HEK293 (cell line): ENCODE measurements around the gene PRKG1.
A peak's percentile ranks its signal among the peaks of the same experiment; 100 is the strongest.

Experiments used
- HOXC10 ChIP-seq: sonication (generic); formaldehyde crosslinking; IDR thresholded peaks from 2 replicates; pipeline ENCODE4 v1.8.1; 2023; ENCODE audit warnings: mild to moderate bottlenecking, missing genetic modification reagents
- OSR2 ChIP-seq: fragments of 450-650 bp; formaldehyde crosslinking; IDR thresholded peaks from 2 replicates; pipeline ENCODE4 v1.5.1; 2016; ENCODE audit warnings: missing biosample characterization, missing genetic modification characterization
- ZNF274 ChIP-seq, 2 experiments: fragments of 200-500 bp in 1 of 2; fragments of 450-650 bp in 1 of 2; sonication (Bioruptor generic) in 1 of 2; formaldehyde crosslinking in 1 of 2; IDR thresholded peaks; 2 replicates each; pipeline versions ENCODE4 v1.5.1 to v1.6.1; 2014 to 2016; ENCODE audit warnings: borderline replicate concordance in 1 of 2, inconsistent platforms in 1 of 2, low read length in 1 of 2, missing biosample characterization in 1 of 2, missing genetic modification characterization in 1 of 2
- ZNF350 ChIP-seq: fragments of 450-650 bp; formaldehyde crosslinking; IDR thresholded peaks from 2 replicates; pipeline ENCODE4 v1.5.0; 2017; ENCODE audit warnings: missing biosample characterization, mild to moderate bottlenecking, missing genetic modification characterization
- ZNF629 ChIP-seq: fragments of 450-650 bp; formaldehyde crosslinking; IDR thresholded peaks from 2 replicates; pipeline ENCODE4 v1.5.1; 2017; ENCODE audit warnings: missing biosample characterization, missing genetic modification characterization
- ZNF707 ChIP-seq: fragments of 450-650 bp; formaldehyde crosslinking; IDR thresholded peaks from 2 replicates; pipeline ENCODE4 v1.5.1; 2016; ENCODE audit warnings: missing biosample characterization, missing genetic modification characterization
- ZNF792 ChIP-seq: fragments of 450-650 bp; formaldehyde crosslinking; IDR thresholded peaks from 2 replicates; pipeline ENCODE4 v1.5.1; 2016; ENCODE audit warnings: missing biosample characterization, missing genetic modification characterization
- TF ChIP-seq, protein P1 (sequence below): fragments of 450-650 bp; formaldehyde crosslinking; IDR thresholded peaks from 2 replicates; pipeline ENCODE4 v1.5.1; 2016; ENCODE audit warnings: missing biosample characterization, missing genetic modification characterization
- TF ChIP-seq, protein P2 (sequence below): fragments of 450-650 bp; formaldehyde crosslinking; IDR thresholded peaks from 2 replicates; pipeline ENCODE4 v1.5.1; 2017; ENCODE audit warnings: missing biosample characterization, missing genetic modification characterization
- TF ChIP-seq, protein P3 (sequence below): fragments of 450-650 bp; formaldehyde crosslinking; IDR thresholded peaks from 2 replicates; pipeline ENCODE4 v1.5.1; 2017; ENCODE audit warnings: missing biosample characterization, missing genetic modification characterization
- TF ChIP-seq, protein P4 (sequence below): fragments of 450-650 bp; formaldehyde crosslinking; IDR thresholded peaks from 2 replicates; pipeline ENCODE4 v1.5.1; 2016; ENCODE audit warnings: missing biosample characterization, missing genetic modification characterization
- TF ChIP-seq, protein P5 (sequence below): fragments of 450-650 bp; formaldehyde crosslinking; conservative IDR thresholded peaks from 2 replicates; pipeline ENCODE4 v1.5.1; 2016; ENCODE audit warnings: low read depth, missing biosample characterization, missing genetic modification characterization

PRKG1 gene

DNA sequence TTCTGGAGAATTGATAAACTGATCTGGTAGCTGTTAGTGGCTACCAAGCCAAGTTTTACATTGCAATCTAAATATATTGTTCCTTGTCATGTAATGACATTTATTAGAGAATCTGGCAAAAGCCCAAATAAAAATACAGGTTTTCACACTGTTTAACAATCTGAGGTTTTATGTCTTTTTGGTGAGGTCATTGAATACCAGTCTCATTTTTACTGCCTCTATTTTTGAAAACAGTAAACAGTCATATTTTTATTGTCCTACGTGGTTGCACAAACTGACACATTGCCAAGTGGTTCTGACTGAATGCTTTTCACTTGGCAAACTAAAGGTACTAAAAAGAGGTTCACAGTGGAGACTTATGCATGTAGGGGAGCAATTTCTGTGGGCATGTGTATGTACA, 157.5 kb downstream of the PRKG1 start (continued):
- 0 out of 2 replicates have a peak, but pooled peaks have one; percentile 37 for TF ChIP-seq ZNF792
- TF ChIP-seq, protein P1, sequence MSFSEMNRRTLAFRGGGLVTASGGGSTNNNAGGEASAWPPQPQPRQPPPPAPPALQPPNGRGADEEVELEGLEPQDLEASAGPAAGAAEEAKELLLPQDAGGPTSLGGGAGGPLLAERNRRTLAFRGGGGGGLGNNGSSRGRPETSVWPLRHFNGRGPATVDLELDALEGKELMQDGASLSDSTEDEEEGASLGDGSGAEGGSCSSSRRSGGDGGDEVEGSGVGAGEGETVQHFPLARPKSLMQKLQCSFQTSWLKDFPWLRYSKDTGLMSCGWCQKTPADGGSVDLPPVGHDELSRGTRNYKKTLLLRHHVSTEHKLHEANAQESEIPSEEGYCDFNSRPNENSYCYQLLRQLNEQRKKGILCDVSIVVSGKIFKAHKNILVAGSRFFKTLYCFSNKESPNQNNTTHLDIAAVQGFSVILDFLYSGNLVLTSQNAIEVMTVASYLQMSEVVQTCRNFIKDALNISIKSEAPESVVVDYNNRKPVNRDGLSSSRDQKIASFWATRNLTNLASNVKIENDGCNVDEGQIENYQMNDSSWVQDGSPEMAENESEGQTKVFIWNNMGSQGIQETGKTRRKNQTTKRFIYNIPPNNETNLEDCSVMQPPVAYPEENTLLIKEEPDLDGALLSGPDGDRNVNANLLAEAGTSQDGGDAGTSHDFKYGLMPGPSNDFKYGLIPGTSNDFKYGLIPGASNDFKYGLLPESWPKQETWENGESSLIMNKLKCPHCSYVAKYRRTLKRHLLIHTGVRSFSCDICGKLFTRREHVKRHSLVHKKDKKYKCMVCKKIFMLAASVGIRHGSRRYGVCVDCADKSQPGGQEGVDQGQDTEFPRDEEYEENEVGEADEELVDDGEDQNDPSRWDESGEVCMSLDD (tag by site-specific recombination) = no peak
- no peak for TF ChIP-seq ZNF707 (tag by site-specific recombination)
- TF ChIP-seq ZNF350 (tag by site-specific recombination) = no peak
- TF ChIP-seq, protein P2, sequence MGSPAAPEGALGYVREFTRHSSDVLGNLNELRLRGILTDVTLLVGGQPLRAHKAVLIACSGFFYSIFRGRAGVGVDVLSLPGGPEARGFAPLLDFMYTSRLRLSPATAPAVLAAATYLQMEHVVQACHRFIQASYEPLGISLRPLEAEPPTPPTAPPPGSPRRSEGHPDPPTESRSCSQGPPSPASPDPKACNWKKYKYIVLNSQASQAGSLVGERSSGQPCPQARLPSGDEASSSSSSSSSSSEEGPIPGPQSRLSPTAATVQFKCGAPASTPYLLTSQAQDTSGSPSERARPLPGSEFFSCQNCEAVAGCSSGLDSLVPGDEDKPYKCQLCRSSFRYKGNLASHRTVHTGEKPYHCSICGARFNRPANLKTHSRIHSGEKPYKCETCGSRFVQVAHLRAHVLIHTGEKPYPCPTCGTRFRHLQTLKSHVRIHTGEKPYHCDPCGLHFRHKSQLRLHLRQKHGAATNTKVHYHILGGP = peak; percentile 37; the same call in 1 of the 2 replicates
- TF ChIP-seq, protein P3, sequence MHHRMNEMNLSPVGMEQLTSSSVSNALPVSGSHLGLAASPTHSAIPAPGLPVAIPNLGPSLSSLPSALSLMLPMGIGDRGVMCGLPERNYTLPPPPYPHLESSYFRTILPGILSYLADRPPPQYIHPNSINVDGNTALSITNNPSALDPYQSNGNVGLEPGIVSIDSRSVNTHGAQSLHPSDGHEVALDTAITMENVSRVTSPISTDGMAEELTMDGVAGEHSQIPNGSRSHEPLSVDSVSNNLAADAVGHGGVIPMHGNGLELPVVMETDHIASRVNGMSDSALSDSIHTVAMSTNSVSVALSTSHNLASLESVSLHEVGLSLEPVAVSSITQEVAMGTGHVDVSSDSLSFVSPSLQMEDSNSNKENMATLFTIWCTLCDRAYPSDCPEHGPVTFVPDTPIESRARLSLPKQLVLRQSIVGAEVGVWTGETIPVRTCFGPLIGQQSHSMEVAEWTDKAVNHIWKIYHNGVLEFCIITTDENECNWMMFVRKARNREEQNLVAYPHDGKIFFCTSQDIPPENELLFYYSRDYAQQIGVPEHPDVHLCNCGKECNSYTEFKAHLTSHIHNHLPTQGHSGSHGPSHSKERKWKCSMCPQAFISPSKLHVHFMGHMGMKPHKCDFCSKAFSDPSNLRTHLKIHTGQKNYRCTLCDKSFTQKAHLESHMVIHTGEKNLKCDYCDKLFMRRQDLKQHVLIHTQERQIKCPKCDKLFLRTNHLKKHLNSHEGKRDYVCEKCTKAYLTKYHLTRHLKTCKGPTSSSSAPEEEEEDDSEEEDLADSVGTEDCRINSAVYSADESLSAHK (tag by site-specific recombination) = peak; percentile 33; the same call in 1 of the 2 replicates
- TF ChIP-seq OSR2 (tag by site-specific recombination) = peak; percentile 47; the same call in 1 of the 2 replicates
- TF ChIP-seq, protein P4, sequence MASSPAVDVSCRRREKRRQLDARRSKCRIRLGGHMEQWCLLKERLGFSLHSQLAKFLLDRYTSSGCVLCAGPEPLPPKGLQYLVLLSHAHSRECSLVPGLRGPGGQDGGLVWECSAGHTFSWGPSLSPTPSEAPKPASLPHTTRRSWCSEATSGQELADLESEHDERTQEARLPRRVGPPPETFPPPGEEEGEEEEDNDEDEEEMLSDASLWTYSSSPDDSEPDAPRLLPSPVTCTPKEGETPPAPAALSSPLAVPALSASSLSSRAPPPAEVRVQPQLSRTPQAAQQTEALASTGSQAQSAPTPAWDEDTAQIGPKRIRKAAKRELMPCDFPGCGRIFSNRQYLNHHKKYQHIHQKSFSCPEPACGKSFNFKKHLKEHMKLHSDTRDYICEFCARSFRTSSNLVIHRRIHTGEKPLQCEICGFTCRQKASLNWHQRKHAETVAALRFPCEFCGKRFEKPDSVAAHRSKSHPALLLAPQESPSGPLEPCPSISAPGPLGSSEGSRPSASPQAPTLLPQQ (tag by site-specific recombination) = peak; percentile 63; the same call in 1 of the 2 replicates
- 0 out of 2 replicates have a peak, but pooled peaks have one; percentile 59 for TF ChIP-seq ZNF629
- no peak for TF ChIP-seq ZNF274 (IDR thresholded peaks at IDR 0.05; ENCODE audit: low read length)
- TF ChIP-seq ZNF274 (tag by site-specific recombination; IDR thresholded peaks at IDR 0.05; ENCODE audit: borderline replicate concordance) = no peak
- TF ChIP-seq, protein P5, sequence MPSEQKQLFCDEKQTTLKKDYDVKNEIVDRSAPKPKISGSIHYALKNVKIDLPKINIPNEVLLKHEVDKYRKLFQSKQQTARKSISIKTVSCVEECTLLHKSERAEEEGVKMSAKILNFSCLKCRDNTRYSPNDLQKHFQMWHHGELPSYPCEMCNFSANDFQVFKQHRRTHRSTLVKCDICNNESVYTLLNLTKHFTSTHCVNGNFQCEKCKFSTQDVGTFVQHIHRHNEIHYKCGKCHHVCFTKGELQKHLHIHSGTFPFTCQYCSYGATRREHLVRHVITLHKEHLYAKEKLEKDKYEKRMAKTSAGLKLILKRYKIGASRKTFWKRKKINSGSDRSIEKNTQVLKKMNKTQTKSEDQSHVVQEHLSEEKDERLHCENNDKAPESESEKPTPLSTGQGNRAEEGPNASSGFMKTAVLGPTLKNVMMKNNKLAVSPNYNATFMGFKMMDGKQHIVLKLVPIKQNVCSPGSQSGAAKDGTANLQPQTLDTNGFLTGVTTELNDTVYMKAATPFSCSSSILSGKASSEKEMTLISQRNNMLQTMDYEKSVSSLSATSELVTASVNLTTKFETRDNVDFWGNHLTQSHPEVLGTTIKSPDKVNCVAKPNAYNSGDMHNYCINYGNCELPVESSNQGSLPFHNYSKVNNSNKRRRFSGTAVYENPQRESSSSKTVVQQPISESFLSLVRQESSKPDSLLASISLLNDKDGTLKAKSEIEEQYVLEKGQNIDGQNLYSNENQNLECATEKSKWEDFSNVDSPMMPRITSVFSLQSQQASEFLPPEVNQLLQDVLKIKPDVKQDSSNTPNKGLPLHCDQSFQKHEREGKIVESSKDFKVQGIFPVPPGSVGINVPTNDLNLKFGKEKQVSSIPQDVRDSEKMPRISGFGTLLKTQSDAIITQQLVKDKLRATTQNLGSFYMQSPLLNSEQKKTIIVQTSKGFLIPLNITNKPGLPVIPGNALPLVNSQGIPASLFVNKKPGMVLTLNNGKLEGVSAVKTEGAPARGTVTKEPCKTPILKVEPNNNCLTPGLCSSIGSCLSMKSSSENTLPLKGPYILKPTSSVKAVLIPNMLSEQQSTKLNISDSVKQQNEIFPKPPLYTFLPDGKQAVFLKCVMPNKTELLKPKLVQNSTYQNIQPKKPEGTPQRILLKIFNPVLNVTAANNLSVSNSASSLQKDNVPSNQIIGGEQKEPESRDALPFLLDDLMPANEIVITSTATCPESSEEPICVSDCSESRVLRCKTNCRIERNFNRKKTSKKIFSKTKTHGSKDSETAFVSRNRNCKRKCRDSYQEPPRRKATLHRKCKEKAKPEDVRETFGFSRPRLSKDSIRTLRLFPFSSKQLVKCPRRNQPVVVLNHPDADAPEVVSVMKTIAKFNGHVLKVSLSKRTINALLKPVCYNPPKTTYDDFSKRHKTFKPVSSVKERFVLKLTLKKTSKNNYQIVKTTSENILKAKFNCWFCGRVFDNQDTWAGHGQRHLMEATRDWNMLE (tag by site-specific recombination) = no peak
- no peak for TF ChIP-seq HOXC10 (CRISPR knock-in tag)
- TF ChIP-seq, all 188 proteins: peak for 26
